ENCODE measurements around the gene PDSS2.

The PDSS2 gene

GRCh38 chr6:107124934-107125348 is 334.4 kb downstream of the PDSS2 start:
- TF ChIP-seq CTCF (IDR thresholded peaks at IDR 0.05; ENCODE audit: low read depth, low read length) = no peak
- no peak for TF ChIP-seq POLR2A (IDR thresholded peaks at IDR 0.05; ENCODE audit: extremely low read depth, insufficient read length)
- TF ChIP-seq MYC (IDR thresholded peaks at IDR 0.05; ENCODE audit: low read depth, low read length) = no peak
- no peak for TF ChIP-seq MAX (IDR thresholded peaks at IDR 0.05; ENCODE audit: low read depth, low read length)
- no peak overlapping the region for H3K4me3 ChIP-seq (ENCODE audit: low read depth, low read length)
- no peak for DNase-seq (ENCODE audit: low read depth)

- TF ChIP-seq CTCF (IDR thresholded peaks at IDR 0.05; ENCODE audit: low read depth, low read length) = no peak
- no peak for TF ChIP-seq MAX (IDR thresholded peaks at IDR 0.05; ENCODE audit: low read depth, low read length)
- no peak for TF ChIP-seq MYC (IDR thresholded peaks at IDR 0.05; ENCODE audit: low read depth, low read length)
- no peak overlapping the region for H3K4me3 ChIP-seq (ENCODE audit: low read depth, low read length)
- DNase-seq (ENCODE audit: low read depth) = no peak
These were observed 335.9 kb downstream of the PDSS2 start for GRCh38 chr6:107123501-107123900.

GRCh38 chr6:107122748-107123147 is 336.6 kb downstream of the PDSS2 start:
- TF ChIP-seq MYC (IDR thresholded peaks at IDR 0.05; ENCODE audit: low read depth, low read length) = no peak
- no peak for TF ChIP-seq MAX (IDR thresholded peaks at IDR 0.05; ENCODE audit: low read depth, low read length)
- TF ChIP-seq POLR2A (IDR thresholded peaks at IDR 0.05; ENCODE audit: extremely low read depth, insufficient read length) = no peak
- no peak for TF ChIP-seq CTCF (IDR thresholded peaks at IDR 0.05; ENCODE audit: low read depth, low read length)
- no peak for DNase-seq (ENCODE audit: low read depth)

GRCh38 chr6:107121964-107122495 is 337.3 kb downstream of the PDSS2 start:
- H3K4me3 ChIP-seq (ENCODE audit: low read depth, low read length) = no peak overlapping the region
- TF ChIP-seq MYC (IDR thresholded peaks at IDR 0.05; ENCODE audit: low read depth, low read length) = no peak
- TF ChIP-seq CTCF (IDR thresholded peaks at IDR 0.05; ENCODE audit: low read depth, low read length) = no peak
- no peak for TF ChIP-seq MAX (IDR thresholded peaks at IDR 0.05; ENCODE audit: low read depth, low read length)
- no peak for TF ChIP-seq POLR2A (IDR thresholded peaks at IDR 0.05; ENCODE audit: extremely low read depth, insufficient read length)
- DNase-seq (ENCODE audit: low read depth) = no peak

More at GRCh38 chr6:107122748-107123147, 336.6 kb downstream of the PDSS2 start:
- no peak overlapping the region for H3K4me3 ChIP-seq (ENCODE audit: low read depth, low read length)

- no peak overlapping the region for H3K4me3 ChIP-seq (ENCODE audit: low read depth, low read length)
- no peak for DNase-seq (ENCODE audit: low read depth)
- no peak for TF ChIP-seq POLR2A (IDR thresholded peaks at IDR 0.05; ENCODE audit: extremely low read depth, insufficient read length)
- TF ChIP-seq MAX (IDR thresholded peaks at IDR 0.05; ENCODE audit: low read depth, low read length) = no peak
- no peak for TF ChIP-seq MYC (IDR thresholded peaks at IDR 0.05; ENCODE audit: low read depth, low read length)
- no peak for TF ChIP-seq CTCF (IDR thresholded peaks at IDR 0.05; ENCODE audit: low read depth, low read length)
These were observed 338.1 kb downstream of the PDSS2 start for GRCh38 chr6:107121266-107121665.
